GM12878 (cell line): ENCODE results near the gene HIBCH. TPM values are rescaled to one million over a fixed set of nuclear protein-coding genes. Genes with fewer than 3 reads are reported as not detected.

ENCODE experiments used
- ATAC-seq: fragments of 200-7000 bp; cut with Tn5 transposase; 3 replicates; pipeline ENCODE4 v1.9.1; 2020; ENCODE audit warnings: mild to moderate bottlenecking, moderate library complexity
- BruUV-seq: library from RNA; stranded (reverse); fragments of 400-500 nt; replicated peaks from 2 replicates; lab custom pipeline; 2021; lab: Mats Ljungman, UMichigan
- CTCF ChIA-PET: fragments of 300-600 bp; sonication (Branson Sonifier 250); formaldehyde crosslinking; extraction: SDS; loops from one replicate; lab custom pipeline; 2021; ENCODE audit warnings: inconsistent platforms; lab: Yijun Ruan, JAX
- POLR2A ChIA-PET: fragments of 350-600 bp; formaldehyde crosslinking; extraction: SDS; loops from one replicate; lab custom pipeline; 2021; ENCODE audit warnings: inconsistent platforms; lab: Charles Lee
- RAD21 ChIA-PET: fragments of 300-600 bp; sonication (Branson Sonifier 250); formaldehyde crosslinking; loops from one replicate; lab custom pipeline; 2023; ENCODE audit warnings: antibody characterized with exemption; ENCODE audit not compliant: unreplicated experiment; lab: Charles Lee
- SMC1A ChIA-PET: fragments of 300-600 bp; sonication (Branson Sonifier 250); formaldehyde crosslinking; loops from one replicate; lab custom pipeline; 2023; ENCODE audit not compliant: unreplicated experiment, uncharacterized antibody; lab: Charles Lee
- DNase-seq: peaks from one replicate; pipeline ENCODE4 v3.0.0-alpha.2; 2011; ENCODE audit warnings: low read depth, low spot score
- FAIRE-seq: peaks from 3 replicates; lab custom pipeline; 2011; peaks lifted over from hg19 to GRCh38; lab: Jason Lieb, UNC
- H2AFZ ChIP-seq: 2 replicates; pipeline ENCODE4 v1.6.0; 2011; ENCODE audit warnings: low read depth, low read length, control low read depth; ENCODE audit not compliant: control insufficient read depth
- H3K27ac ChIP-seq: 2 replicates; pipeline ENCODE4 v1.5.1; 2011; ENCODE audit warnings: control low read depth; ENCODE audit not compliant: control insufficient read depth, insufficient read depth
- H3K27me3 ChIP-seq, 2 experiments: replicated peaks in 1 of 2; 2 replicates each; pipeline versions ENCODE4 v1.6.0 to v1.6.1; 2011; ENCODE audit warnings: low read length in 1 of 2; ENCODE audit not compliant: control insufficient read depth in 2 of 2, insufficient read depth in 2 of 2
- H3K36me3 ChIP-seq, 2 experiments: 2 replicates each; pipeline ENCODE4 v1.5.1; 2011; ENCODE audit warnings: low read length in 1 of 2; ENCODE audit not compliant: control insufficient read depth in 2 of 2, insufficient read depth in 2 of 2
- H3K4me1 ChIP-seq: 2 replicates; pipeline ENCODE4 v1.6.1; 2011; ENCODE audit warnings: mild to moderate bottlenecking, low read length, moderate library complexity, mixed read lengths; ENCODE audit not compliant: control insufficient read depth, insufficient read depth
- H3K4me2 ChIP-seq: 2 replicates; pipeline ENCODE4 v1.6.0; 2011; ENCODE audit warnings: control low read depth; ENCODE audit not compliant: control insufficient read depth, insufficient read depth
- H3K4me3 ChIP-seq: fragments of 200-600 bp; sonication (generic); 2 replicates; pipeline ENCODE4 v1.5.1; 2016
- H3K79me2 ChIP-seq: 2 replicates; pipeline ENCODE4 v1.6.0; 2011; ENCODE audit warnings: low read length; ENCODE audit not compliant: control insufficient read depth, insufficient read depth
- H3K9ac ChIP-seq: 2 replicates; pipeline ENCODE4 v1.8.0; 2011; ENCODE audit warnings: low read length, control low read depth, mixed read lengths; ENCODE audit not compliant: control insufficient read depth, insufficient read depth
- H3K9me3 ChIP-seq: replicated peaks from 3 replicates; pipeline ENCODE4 v1.5.1; 2011; ENCODE audit warnings: mild to moderate bottlenecking, low read length; ENCODE audit not compliant: control insufficient read depth, insufficient read depth
- H4K20me1 ChIP-seq: 2 replicates; pipeline ENCODE4 v1.6.0; 2011; ENCODE audit not compliant: control insufficient read depth, insufficient read depth
- BCLAF1 ChIP-seq: fragments of 450-650 bp; IDR thresholded peaks from 2 replicates; pipeline ENCODE4 v1.6.1; 2017; ENCODE audit warnings: antibody characterized with exemption, mild to moderate bottlenecking, moderate library complexity
- BHLHE40 ChIP-seq, 2 experiments: fragments of 450-650 bp in 1 of 2; IDR thresholded peaks; 2 replicates each; pipeline ENCODE4 v1.6.1; 2011 to 2017; ENCODE audit warnings: low read depth in 2 of 2, borderline replicate concordance in 1 of 2, improper control_type of control experiment in 1 of 2, low read length in 1 of 2, mild to moderate bottlenecking in 1 of 2
- CBX3 ChIP-seq: fragments of 200-600 bp; sonication (generic); IDR thresholded peaks from 2 replicates; pipeline ENCODE4 v1.6.1; 2016; ENCODE audit warnings: low read depth, borderline replicate concordance
- FOXM1 ChIP-seq: IDR thresholded peaks from 2 replicates; pipeline ENCODE4 v1.6.1; 2012; ENCODE audit warnings: low read depth, mild to moderate bottlenecking, inconsistent platforms, low read length, moderate library complexity
- MTA3 ChIP-seq: IDR thresholded peaks from 2 replicates; pipeline ENCODE4 v1.6.1; 2012; ENCODE audit warnings: low read length, inconsistent platforms, borderline replicate concordance
- NFIC ChIP-seq: IDR thresholded peaks from 2 replicates; pipeline ENCODE4 v1.6.1; 2012; ENCODE audit warnings: low read depth, mild to moderate bottlenecking, inconsistent platforms, low read length, moderate library complexity
- PAX5 ChIP-seq: IDR thresholded peaks from 2 replicates; pipeline ENCODE4 v1.6.1; 2011; ENCODE audit warnings: low read depth, low read length, borderline replicate concordance
- PRDM15 ChIP-seq: fragments of 450-650 bp; formaldehyde crosslinking; IDR thresholded peaks from 2 replicates; pipeline ENCODE4 v1.4.0; 2020; ENCODE audit warnings: mild to moderate bottlenecking, moderate library complexity
- SPI1 ChIP-seq: IDR thresholded peaks from 2 replicates; pipeline ENCODE4 v1.6.1; 2011; ENCODE audit warnings: low read depth, mild to moderate bottlenecking, low read length, moderate library complexity, borderline replicate concordance; ENCODE audit not compliant: insufficient read depth
- ZBTB4 ChIP-seq: fragments of 450-650 bp; formaldehyde crosslinking; IDR thresholded peaks from 2 replicates; pipeline ENCODE4 v1.4.0; 2022; ENCODE audit warnings: mild to moderate bottlenecking, moderate library complexity
- WGBS: methylation state at CpG from one replicate; pipeline ENCODE4 v1.1.6; 2016; ENCODE audit warnings: low lambda C conversion rate; ENCODE audit not compliant: insufficient replicate concordance, insufficient coverage; ENCODE audit errors: missing lambda C conversion rate; 5-methylcytosine and 5-hydroxymethylcytosine counted together
- in situ Hi-C: fragments of 300-500 bp; cut with MboI; formaldehyde crosslinking; loops from 9 replicates; pipeline ENCODE4 v1.14.3; 2018; ENCODE audit warnings: mixed read lengths
- intact Hi-C: fragments of 100-400 bp; cut with micrococcal nuclease; formaldehyde crosslinking; loops from one replicate; pipeline ENCODE4 v1.14.2; 2022; ENCODE audit not compliant: unreplicated experiment
- polyA plus RNA-seq, 11 experiments: library from polyadenylated mRNA; depleted of rRNA in 4 of 11; unstranded in 6 of 11; stranded (reverse) in 5 of 11; fragments of >200 nt; fragmentation: Nextera tagmentation in 4 of 11; fragmentation: Illumina TruSeq in 1 of 11; extraction: Ambion mirVana in 4 of 11; extraction: Trizol in 1 of 11; gene quantifications; 1 replicate in 1 of 11; 2 replicates in 10 of 11; pipeline versions ENCODE4 v1.2.1 to v1.2.3, GENCODE V29; 2011 to 2016; ENCODE audit warnings: inconsistent platforms in 2 of 11, missing spikeins in 2 of 11, low read depth in 1 of 11
- total RNA-seq, 4 experiments: library from RNA; depleted of rRNA in 3 of 4; stranded (reverse); fragments of >200 nt in 3 of 4; fragmentation: Illumina TruSeq in 1 of 4; extraction: Trizol in 1 of 4; gene quantifications; 2 replicates each; pipeline versions ENCODE4 v1.2.1 to v1.2.3, GENCODE V29; 2013 to 2021
- TF ChIP-seq, protein P1 (sequence below): IDR thresholded peaks from 2 replicates; pipeline ENCODE4 v1.6.1; 2011; ENCODE audit warnings: borderline replicate concordance, low read depth, mild to moderate bottlenecking, moderate library complexity, mixed read lengths, low read length; ENCODE audit not compliant: insufficient read depth; ENCODE audit errors: extremely low read length

HIBCH gene
- total and polyA plus RNA-seq, 10 of the 15 experiments (the other 5 are each of a cell fraction or from before 2014, with no cell fraction given), result 22.3 to 81.0 (median 37.4) TPM

DNA sequence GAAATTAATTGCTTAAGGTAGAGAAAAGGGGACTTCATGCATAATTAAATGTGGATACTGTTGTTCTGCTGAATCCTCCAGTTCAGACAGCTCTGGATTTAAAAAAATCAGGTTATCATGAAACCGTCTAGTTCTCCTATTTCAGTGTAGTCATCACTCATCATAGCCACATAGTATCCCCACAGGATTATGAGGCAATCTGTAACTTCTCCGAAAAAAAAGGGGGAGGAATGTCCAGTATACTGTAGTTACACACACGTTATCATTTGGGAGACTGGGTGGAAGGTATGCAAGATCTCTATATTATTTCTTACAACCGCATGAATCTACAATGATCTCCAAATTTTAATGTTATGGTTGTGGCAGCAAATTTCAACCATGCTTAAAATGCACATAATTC, 114.0 kb downstream of the HIBCH start:
- RAD21 ChIA-PET, result no interaction called here
- WGBS, result 86% methylated on average over 4 of the region's 4 CpGs
- Histone ChIP-seq H4K20me1 (no peaks in the 10 kb centered on the region), H3K9ac (no peak overlapping the region), H3K4me2 (no peak overlapping the region), H3K4me1 (no peaks in the 10 kb centered on the region), H3K79me2 (no peaks in the 10 kb centered on the region), H2AFZ (no peak overlapping the region), H3K36me3 (peaks cover 1 to 8% of the 10 kb centered on the region in 2 experiments; a peak in 2 of 4 replicates), H3K9me3 (no peaks in the 10 kb centered on the region), H3K27me3 (no peaks in the 10 kb centered on the region), H3K27ac (no peak overlapping the region), H3K4me3 (no peak overlapping the region)
- ATAC-seq, result no peak
- DNase-seq, result no peak
- intact Hi-C loops, result no loop called here
- no peak for FAIRE-seq
- CTCF ChIA-PET, result no interaction called here
- POLR2A ChIA-PET, result interaction anchor here (0.6 kb wide), 1 partner anchor 10 kb away, joined by 4 read pairs; no protein-coding TSS in a partner anchor
- in situ Hi-C loops, result no loop called here
- no TSS peak for BruUV-seq
- SMC1A ChIA-PET, result no interaction called here
- TF ChIP-seq PAX5, result no peak
- TF ChIP-seq BHLHE40 (IDR thresholded peaks at IDR 0.05; ENCODE audit: borderline replicate concordance in 1 of 2, low read depth in 2 of 2, low read length in 1 of 2), result no peak
- no peak for TF ChIP-seq ZBTB4 (CRISPR knock-in tag)
- TF ChIP-seq, protein P1, sequence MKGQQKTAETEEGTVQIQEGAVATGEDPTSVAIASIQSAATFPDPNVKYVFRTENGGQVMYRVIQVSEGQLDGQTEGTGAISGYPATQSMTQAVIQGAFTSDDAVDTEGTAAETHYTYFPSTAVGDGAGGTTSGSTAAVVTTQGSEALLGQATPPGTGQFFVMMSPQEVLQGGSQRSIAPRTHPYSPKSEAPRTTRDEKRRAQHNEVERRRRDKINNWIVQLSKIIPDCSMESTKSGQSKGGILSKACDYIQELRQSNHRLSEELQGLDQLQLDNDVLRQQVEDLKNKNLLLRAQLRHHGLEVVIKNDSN, result no peak
- TF ChIP-seq FOXM1, result no peak
- TF ChIP-seq SPI1, result no peak
- TF ChIP-seq BCLAF1, result no peak
- no peak for TF ChIP-seq NFIC
- no peak for TF ChIP-seq PRDM15 (CRISPR knock-in tag)
- no peak for TF ChIP-seq CBX3
- no peak for TF ChIP-seq MTA3
